Hepatocyte (in vitro differentiated cells): ENCODE data around the gene SPACA4. TPM values are rescaled to one million over a fixed set of nuclear protein-coding genes. Genes with fewer than 3 reads are reported as not detected.

Experiments used
- DNase-seq: peaks from one replicate; pipeline ENCODE4 v3.0.0-alpha.2; 2016; ENCODE audit warnings: low spot score
- H2AFZ ChIP-seq: fragments of 200-600 bp; sonication (generic); 2 replicates; pipeline ENCODE4 v1.6.0; 2016; ENCODE audit warnings: antibody characterized with exemption, mild to moderate bottlenecking
- H3K27ac ChIP-seq: fragments of 200-600 bp; sonication (generic); 2 replicates; pipeline ENCODE4 v1.5.1; 2016; ENCODE audit warnings: mild to moderate bottlenecking
- H3K27me3 ChIP-seq: fragments of 200-600 bp; sonication (generic); 2 replicates; pipeline ENCODE4 v1.6.1; 2016
- H3K36me3 ChIP-seq: fragments of 200-600 bp; sonication (generic); replicated peaks from 2 replicates; pipeline ENCODE4 v1.5.1; 2016; ENCODE audit warnings: low read depth; ENCODE audit not compliant: insufficient read depth
- H3K4me1 ChIP-seq: fragments of 200-600 bp; sonication (generic); 2 replicates; pipeline ENCODE4 v1.5.1; 2016; ENCODE audit warnings: mild to moderate bottlenecking, moderate library complexity; ENCODE audit not compliant: insufficient read depth
- H3K4me2 ChIP-seq: fragments of 200-600 bp; sonication (generic); 2 replicates; pipeline ENCODE4 v1.6.0; 2016
- H3K4me3 ChIP-seq: fragments of 200-600 bp; sonication (generic); 2 replicates; pipeline ENCODE4 v1.5.1; 2016; ENCODE audit warnings: mild to moderate bottlenecking
- H3K79me2 ChIP-seq: fragments of 200-600 bp; sonication (generic); 2 replicates; pipeline ENCODE4 v1.6.0; 2017; ENCODE audit warnings: mild to moderate bottlenecking
- H3K9me2 ChIP-seq: fragments of 200-600 bp; sonication (generic); replicated peaks from 2 replicates; pipeline ENCODE4 v1.6.0; 2017; ENCODE audit warnings: mild to moderate bottlenecking; ENCODE audit not compliant: insufficient read depth
- H3K9me3 ChIP-seq: fragments of 200-600 bp; sonication (generic); 2 replicates; pipeline ENCODE4 v1.5.1; 2016; ENCODE audit warnings: low read depth, mild to moderate bottlenecking
- H4K20me1 ChIP-seq: fragments of 200-600 bp; sonication (generic); 2 replicates; pipeline ENCODE4 v1.6.0; 2016; ENCODE audit warnings: mild to moderate bottlenecking; ENCODE audit not compliant: insufficient read depth, poor library complexity, severe bottlenecking
- CTCF ChIP-seq: fragments of 200-600 bp; sonication (generic); IDR thresholded peaks from 2 replicates; pipeline ENCODE4 v1.5.1; 2016; ENCODE audit warnings: antibody characterized with exemption, mild to moderate bottlenecking; ENCODE audit not compliant: poor library complexity
- EZH2 ChIP-seq: fragments of 200-600 bp; sonication (generic); IDR thresholded peaks from 2 replicates; pipeline ENCODE4 v1.6.1; 2016; ENCODE audit warnings: antibody characterized with exemption, mild to moderate bottlenecking, borderline replicate concordance
- EZH2phosphoT487 ChIP-seq: fragments of 200-600 bp; sonication (generic); IDR thresholded peaks from one replicate; pipeline ENCODE4 v1.6.1; 2018; ENCODE audit warnings: antibody characterized with exemption, mild to moderate bottlenecking, low read depth, moderate library complexity; ENCODE audit not compliant: unreplicated experiment, severe bottlenecking
- WGBS: methylation state at CpG from one replicate; pipeline ENCODE4 v1.1.6; 2016; ENCODE audit warnings: low lambda C conversion rate; ENCODE audit errors: missing lambda C conversion rate; 5-methylcytosine and 5-hydroxymethylcytosine counted together
- polyA plus RNA-seq: library from polyadenylated mRNA; unstranded; fragments of >200 nt; fragmentation: Nextera tagmentation; extraction: Ambion mirVana; gene quantifications from 2 replicates; pipeline ENCODE4 v1.2.1, GENCODE V29; 2016
- total RNA-seq: library from RNA; depleted of rRNA; stranded (reverse); fragments of >200 nt; gene quantifications from 2 replicates; pipeline ENCODE4 v1.2.3, GENCODE V29; 2014

The SPACA4 gene
- total and polyA plus RNA-seq, 2 experiments from 2014 or later, result 0.30 TPM; not detected in 1

- TF ChIP-seq CTCF (no peak), EZH2 (no peak), EZH2phosphoT487 (no peak)
- DNase-seq, result peak; percentile 25
- H3K36me3 ChIP-seq, result no peaks in the 10 kb centered on the region
- no peaks in the 10 kb centered on the region for H3K9me3 ChIP-seq
- no peak overlapping the region for H3K4me3 ChIP-seq
- peaks cover 5% of the 10 kb centered on the region for H3K79me2 ChIP-seq
- H3K4me1 ChIP-seq, result peaks cover 11% of the 10 kb centered on the region
- H4K20me1 ChIP-seq, result no peaks in the 10 kb centered on the region
- H3K27ac ChIP-seq, result peak overlapping the region; percentile 96
- no peaks in the 10 kb centered on the region for H3K9me2 ChIP-seq
- H3K27me3 ChIP-seq, result no peaks in the 10 kb centered on the region
- H2AFZ ChIP-seq, result no peak overlapping the region
- WGBS, result 81% methylated on average over 16 of the region's 16 CpGs
- H3K4me2 ChIP-seq, result peak overlapping the region; percentile 76
These were observed 32.4 kb downstream of the SPACA4 start for GRCh38 chr19:48638831-48639381.

- Histone ChIP-seq H3K79me2 (peaks cover 5% of the 10 kb centered on the region), H3K4me2 (peak overlapping the region; percentile 24), H3K27ac (no peak overlapping the region), H3K4me3 (no peak overlapping the region), H3K9me3 (no peaks in the 10 kb centered on the region), H2AFZ (no peak overlapping the region), H3K9me2 (no peaks in the 10 kb centered on the region), H3K27me3 (no peaks in the 10 kb centered on the region), H3K36me3 (no peaks in the 10 kb centered on the region), H3K4me1 (peaks cover 10% of the 10 kb centered on the region), H4K20me1 (no peaks in the 10 kb centered on the region)
- DNase-seq, result no peak
- WGBS, result 71% methylated on average over 32 of the region's 33 CpGs
- TF ChIP-seq EZH2phosphoT487, result no peak
- TF ChIP-seq CTCF, result no peak
- no peak for TF ChIP-seq EZH2
These were observed 33.2 kb downstream of the SPACA4 start for GRCh38 chr19:48639483-48640375.

GRCh38 chr19:48641850-48642249, 35.3 kb downstream of the SPACA4 start:
- TF ChIP-seq EZH2phosphoT487, result no peak
- no peak for TF ChIP-seq EZH2
- no peak for TF ChIP-seq CTCF
- DNase-seq, result no peak
- H3K9me2 ChIP-seq, result no peaks in the 10 kb centered on the region
- no peaks in the 10 kb centered on the region for H3K9me3 ChIP-seq
- H4K20me1 ChIP-seq, result no peaks in the 10 kb centered on the region
- no peak overlapping the region for H2AFZ ChIP-seq
- no peak overlapping the region for H3K4me3 ChIP-seq
- 97% methylated on average over 2 of the region's 2 CpGs for WGBS
- H3K27ac ChIP-seq, result no peak overlapping the region
- H3K4me2 ChIP-seq, result no peak overlapping the region
- H3K4me1 ChIP-seq, result peaks cover 11% of the 10 kb centered on the region
- no peaks in the 10 kb centered on the region for H3K79me2 ChIP-seq
- H3K36me3 ChIP-seq, result no peaks in the 10 kb centered on the region
- no peaks in the 10 kb centered on the region for H3K27me3 ChIP-seq
